ENCODE measurements around the gene SARM1. TPM values are rescaled to one million over a fixed set of nuclear protein-coding genes. Genes with fewer than 3 reads are reported as not detected.

SARM1 gene
- total and polyA plus RNA-seq, 2 donors (not counting 3 experiments of a cell fraction or from before 2014, with no cell fraction given): 5.6 to 7.0 TPM

- peak; percentile 25 for DNase-seq (ENCODE audit: low read depth, low spot score)
Measured at GRCh38 chr17:28334171-28334570, 37.3 kb upstream of the SARM1 start.

More at GRCh38 chr17:28334171-28334570, 37.3 kb upstream of the SARM1 start:
- POLR2A ChIA-PET: no interaction called here
- H3K9me3 ChIP-seq (replicated peaks; ENCODE audit: control insufficient read depth, insufficient read depth, low read length): no peaks in the 10 kb centered on the region
- peak overlapping the region; percentile 69 for H3K27ac ChIP-seq (ENCODE audit: insufficient read depth, low read depth, low read length)
- peak overlapping the region; percentile 70 for H3K4me2 ChIP-seq (ENCODE audit: insufficient read depth, low read length)
- H3K27me3 ChIP-seq (ENCODE audit: control insufficient read depth in 2 of 2, insufficient read depth in 2 of 2, low read length in 2 of 2): no peaks in the 10 kb centered on the region
- intact Hi-C loops (cut with micrococcal nuclease) (no loop called here), dilution Hi-C loops (cut with MboI; ENCODE audit: extremely low pct_ligation_motif_present, low sequenced_read_pairs) (no loop called here)
- peak overlapping the region in 1 of 3 experiments; percentile 65 for H3K4me3 ChIP-seq (replicated peaks in 1 of 3; ENCODE audit: insufficient read depth in 1 of 3, low read depth in 1 of 3, low read length in 3 of 3)
- no peaks in the 10 kb centered on the region for H4K20me1 ChIP-seq (replicated peaks; ENCODE audit: control insufficient read depth, extremely low read depth, insufficient read depth, low read length)
- no peaks in the 10 kb centered on the region for H3K9me1 ChIP-seq (replicated peaks; ENCODE audit: control insufficient read depth, extremely low read depth, insufficient read depth, low read length)
- peaks cover 37% of the 10 kb centered on the region for H3K4me1 ChIP-seq (ENCODE audit: control insufficient read depth, extremely low read depth, insufficient read depth, low read length)
- BruUV-seq (replicated peaks): TSS peak; percentile 27
- FAIRE-seq: no peak
- H3K9ac ChIP-seq (replicated peaks; ENCODE audit: extremely low read depth, insufficient read depth, low read length): peak overlapping the region; percentile 84
- peaks cover 44% of the 10 kb centered on the region for H3K79me2 ChIP-seq (ENCODE audit: control insufficient read depth, insufficient read depth, low read length)
- H3K36me3 ChIP-seq (ENCODE audit: control insufficient read depth in 2 of 2, extremely low read depth in 1 of 2, insufficient read depth in 2 of 2, low read length in 2 of 2): peaks cover 3 to 14% of the 10 kb centered on the region in 2 experiments
- CTCF ChIA-PET: interaction anchor here (2.0 to 2.5 kb wide), 3 partner anchors 12 to 440 kb away, joined by 7 to 31 read pairs (median 12); partner anchors contain the start of genes LYRM9 and POLDIP2
- TF ChIP-seq, protein P1, sequence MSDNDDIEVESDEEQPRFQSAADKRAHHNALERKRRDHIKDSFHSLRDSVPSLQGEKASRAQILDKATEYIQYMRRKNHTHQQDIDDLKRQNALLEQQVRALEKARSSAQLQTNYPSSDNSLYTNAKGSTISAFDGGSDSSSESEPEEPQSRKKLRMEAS (IDR thresholded peaks at IDR 0.05; ENCODE audit: insufficient read depth, insufficient read length): no peak
- no peak for TF ChIP-seq JUN (IDR thresholded peaks at IDR 0.05; ENCODE audit: borderline replicate concordance, insufficient read depth, insufficient read length, low read depth)
- TF ChIP-seq CTCF (IDR thresholded peaks at IDR 0.05; ENCODE audit: extremely low read depth in 1 of 2, insufficient read depth in 1 of 2, low read depth in 1 of 2, low read length in 2 of 2): no peak
- no peak overlapping the region for H2AFZ ChIP-seq (ENCODE audit: low read depth, low read length)
